Measurements from ENCODE around the gene MRPL12. TPM values are rescaled to one million over a fixed set of nuclear protein-coding genes. Genes with fewer than 3 reads are reported as not detected.

Gene MRPL12
- total RNA-seq, 4 donors from 2014 or later = 24.5 to 47.9 (median 39.2) TPM

DNA sequence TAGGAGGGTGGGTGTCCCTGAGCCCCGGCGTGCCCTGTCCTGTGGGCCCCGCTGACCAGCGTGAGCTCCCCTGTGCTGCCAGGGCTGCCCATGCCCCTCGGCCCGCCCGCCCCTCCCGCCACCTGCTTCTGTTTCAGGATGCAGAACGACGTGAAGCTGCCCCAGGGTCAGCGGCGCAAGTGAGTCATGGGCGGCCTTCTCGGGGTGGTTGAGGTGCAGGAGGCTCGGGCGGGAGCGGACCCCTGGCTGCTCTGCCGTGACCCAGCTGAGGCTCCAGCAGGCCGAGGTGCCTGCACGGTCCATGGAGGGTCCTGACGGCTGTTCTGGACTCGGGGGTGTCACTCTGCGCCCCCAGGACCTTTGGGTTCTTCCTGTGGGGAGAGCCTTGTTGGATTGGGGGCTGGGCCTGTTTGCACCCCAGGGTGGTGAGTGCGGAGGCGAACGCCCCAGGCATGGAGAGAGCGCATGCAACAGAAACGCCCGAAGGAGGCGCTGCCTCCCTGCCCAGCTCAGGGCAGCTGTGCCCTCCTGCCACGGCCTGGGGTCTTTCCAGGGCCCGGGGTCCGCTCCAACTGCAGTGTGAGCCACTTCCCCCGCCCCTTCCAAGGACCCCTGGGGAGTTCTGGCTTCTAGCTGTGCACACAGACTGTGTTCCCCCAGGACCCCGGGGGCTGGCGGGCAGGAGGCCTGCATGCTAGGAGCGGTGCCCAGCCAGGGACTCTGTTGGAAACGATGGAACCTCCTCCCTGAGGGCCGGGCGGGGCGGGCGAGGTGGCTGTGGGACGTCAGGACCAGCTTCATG, 12.9 kb downstream of the MRPL12 start:
- no peak overlapping the region for H3K4me3 ChIP-seq
- DNase-seq (ENCODE audit: extremely low spot score) = no peak
- WGBS = 88% methylated on average over 20 of the region's 43 CpGs
- H3K36me3 ChIP-seq = peaks cover 0 to 37% (median 5%) of the 10 kb centered on the region in 4 donors
- no peaks in the 10 kb centered on the region for H3K9me3 ChIP-seq
- no peaks in the 10 kb centered on the region for H3K27me3 ChIP-seq
- intact Hi-C loops (cut with DNase I) = no loop called here
- H3K27ac ChIP-seq (replicated peaks in 1 of 4) = no peak overlapping the region
- TF ChIP-seq EP300 (IDR thresholded peaks at IDR 0.05) (no peak), POLR2AphosphoS5 (IDR thresholded peaks at IDR 0.05) (no peak), POLR2A (IDR thresholded peaks at IDR 0.05; ENCODE audit: low read depth) (no peak)
- TF ChIP-seq, protein P1, sequence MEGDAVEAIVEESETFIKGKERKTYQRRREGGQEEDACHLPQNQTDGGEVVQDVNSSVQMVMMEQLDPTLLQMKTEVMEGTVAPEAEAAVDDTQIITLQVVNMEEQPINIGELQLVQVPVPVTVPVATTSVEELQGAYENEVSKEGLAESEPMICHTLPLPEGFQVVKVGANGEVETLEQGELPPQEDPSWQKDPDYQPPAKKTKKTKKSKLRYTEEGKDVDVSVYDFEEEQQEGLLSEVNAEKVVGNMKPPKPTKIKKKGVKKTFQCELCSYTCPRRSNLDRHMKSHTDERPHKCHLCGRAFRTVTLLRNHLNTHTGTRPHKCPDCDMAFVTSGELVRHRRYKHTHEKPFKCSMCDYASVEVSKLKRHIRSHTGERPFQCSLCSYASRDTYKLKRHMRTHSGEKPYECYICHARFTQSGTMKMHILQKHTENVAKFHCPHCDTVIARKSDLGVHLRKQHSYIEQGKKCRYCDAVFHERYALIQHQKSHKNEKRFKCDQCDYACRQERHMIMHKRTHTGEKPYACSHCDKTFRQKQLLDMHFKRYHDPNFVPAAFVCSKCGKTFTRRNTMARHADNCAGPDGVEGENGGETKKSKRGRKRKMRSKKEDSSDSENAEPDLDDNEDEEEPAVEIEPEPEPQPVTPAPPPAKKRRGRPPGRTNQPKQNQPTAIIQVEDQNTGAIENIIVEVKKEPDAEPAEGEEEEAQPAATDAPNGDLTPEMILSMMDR (IDR thresholded peaks at IDR 0.05) = no peak
- peaks cover 14 to 29% (median 27%) of the 10 kb centered on the region in 4 donors for H3K4me1 ChIP-seq

- H3K27me3 ChIP-seq = no peaks in the 10 kb centered on the region
- H3K9me3 ChIP-seq = no peaks in the 10 kb centered on the region
- DNase-seq (ENCODE audit: extremely low spot score) = no peak
- peaks cover 9 to 24% (median 21%) of the 10 kb centered on the region in 4 donors for H3K4me1 ChIP-seq
- TF ChIP-seq POLR2AphosphoS5 (IDR thresholded peaks at IDR 0.05) (no peak), POLR2A (IDR thresholded peaks at IDR 0.05; ENCODE audit: low read depth) (no peak), EP300 (IDR thresholded peaks at IDR 0.05) (no peak)
- TF ChIP-seq, protein P1 (IDR thresholded peaks at IDR 0.05) = no peak
- 100% methylated on average over 2 of the region's 12 CpGs for WGBS
- peaks cover 0 to 37% (median 5%) of the 10 kb centered on the region in 4 donors for H3K36me3 ChIP-seq
- intact Hi-C loops (cut with DNase I) = no loop called here
- H3K4me3 ChIP-seq = no peak overlapping the region
- no peak overlapping the region for H3K27ac ChIP-seq (replicated peaks in 1 of 4)
Measured at GRCh38 chr17:81716674-81716996, 13.5 kb downstream of the MRPL12 start.

DNA sequence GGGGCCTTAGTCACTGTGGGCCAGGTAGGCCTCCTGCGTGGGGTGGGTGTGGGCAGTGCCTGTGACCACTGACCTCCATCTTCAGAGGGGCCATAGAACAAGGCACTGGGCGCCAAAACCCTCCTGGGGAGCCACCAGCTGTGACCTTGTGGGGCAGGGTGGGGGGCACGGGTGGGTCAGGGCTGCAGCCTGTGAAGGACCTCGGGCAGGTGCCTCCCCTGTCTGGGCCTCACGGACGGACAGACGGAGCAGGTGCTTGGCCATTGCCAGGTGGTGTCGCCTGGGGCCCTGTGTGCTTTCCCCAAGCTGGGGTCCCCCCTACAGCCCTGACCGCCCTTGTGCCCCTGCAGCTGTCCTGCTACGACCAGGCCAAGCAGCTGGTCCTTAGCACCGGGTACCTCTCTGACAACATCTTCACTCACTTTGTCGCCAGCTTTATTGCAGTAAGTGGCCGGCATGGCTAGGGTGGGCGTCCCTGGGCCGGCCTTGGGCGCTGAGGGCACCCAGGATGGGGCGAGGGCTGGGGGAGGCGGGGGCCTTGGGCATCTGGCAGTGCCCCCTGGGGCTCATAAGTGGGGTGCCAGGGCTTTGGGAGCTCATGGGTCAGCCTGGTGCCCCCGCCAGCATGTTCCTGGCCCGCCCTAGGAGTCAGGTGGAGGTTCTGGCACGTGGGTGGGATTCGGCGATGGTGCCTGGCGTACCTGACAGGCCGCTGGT, 14.0 kb downstream of the MRPL12 start:
- DNase-seq (ENCODE audit: extremely low spot score) = no peak
- H3K36me3 ChIP-seq = peaks cover 0 to 37% (median 5%) of the 10 kb centered on the region in 4 donors
- intact Hi-C loops (cut with DNase I) = no loop called here
- WGBS = 93% methylated on average over 13 of the region's 25 CpGs
- H3K9me3 ChIP-seq = no peaks in the 10 kb centered on the region
- peaks cover 12 to 22% (median 19%) of the 10 kb centered on the region in 4 donors for H3K4me1 ChIP-seq
- TF ChIP-seq POLR2AphosphoS5 (IDR thresholded peaks at IDR 0.05) (no peak), EP300 (IDR thresholded peaks at IDR 0.05) (no peak), POLR2A (IDR thresholded peaks at IDR 0.05; ENCODE audit: low read depth) (no peak)
- TF ChIP-seq, protein P1 (IDR thresholded peaks at IDR 0.05) = no peak
- H3K27me3 ChIP-seq = peaks cover 0 to 2% (median 0%) of the 10 kb centered on the region in 4 donors
- H3K27ac ChIP-seq (replicated peaks in 1 of 4) = no peak overlapping the region
- no peak overlapping the region for H3K4me3 ChIP-seq

DNA sequence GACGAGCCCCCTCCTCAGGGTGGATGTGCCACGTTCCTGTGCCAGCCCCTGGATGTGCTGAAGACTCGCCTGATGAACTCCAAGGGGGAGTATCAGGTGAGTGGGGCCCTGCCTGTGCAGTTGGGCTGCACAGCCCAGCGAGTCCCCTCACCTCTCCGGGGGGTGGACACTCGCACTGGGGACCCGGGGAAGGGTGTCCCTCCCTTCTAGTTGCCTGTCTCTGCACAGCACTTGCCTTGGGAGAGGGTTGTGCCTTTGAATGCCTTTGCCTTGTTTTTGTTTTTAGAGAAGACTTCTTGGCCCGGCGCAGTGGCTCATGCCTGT, 14.6 kb downstream of the MRPL12 start:
- Histone ChIP-seq H3K4me3 (no peak overlapping the region), H3K9me3 (no peaks in the 10 kb centered on the region), H3K27ac (replicated peaks in 1 of 4) (no peak overlapping the region), H3K27me3 (peaks cover 0 to 5% (median 0%) of the 10 kb centered on the region in 4 donors), H3K4me1 (peaks cover 14 to 23% (median 18%) of the 10 kb centered on the region in 4 donors), H3K36me3 (peaks cover 0 to 37% (median 5%) of the 10 kb centered on the region in 4 donors)
- WGBS = 100% methylated on average over 6 of the region's 9 CpGs
- intact Hi-C loops (cut with DNase I) = no loop called here
- no peak for DNase-seq (ENCODE audit: extremely low spot score)
- TF ChIP-seq POLR2AphosphoS5 (IDR thresholded peaks at IDR 0.05) (no peak), EP300 (IDR thresholded peaks at IDR 0.05) (no peak), POLR2A (IDR thresholded peaks at IDR 0.05; ENCODE audit: low read depth) (no peak)
- TF ChIP-seq, protein P1 (IDR thresholded peaks at IDR 0.05) = no peak
